ENCODE results near the gene MTG1.

MTG1 gene

DNA sequence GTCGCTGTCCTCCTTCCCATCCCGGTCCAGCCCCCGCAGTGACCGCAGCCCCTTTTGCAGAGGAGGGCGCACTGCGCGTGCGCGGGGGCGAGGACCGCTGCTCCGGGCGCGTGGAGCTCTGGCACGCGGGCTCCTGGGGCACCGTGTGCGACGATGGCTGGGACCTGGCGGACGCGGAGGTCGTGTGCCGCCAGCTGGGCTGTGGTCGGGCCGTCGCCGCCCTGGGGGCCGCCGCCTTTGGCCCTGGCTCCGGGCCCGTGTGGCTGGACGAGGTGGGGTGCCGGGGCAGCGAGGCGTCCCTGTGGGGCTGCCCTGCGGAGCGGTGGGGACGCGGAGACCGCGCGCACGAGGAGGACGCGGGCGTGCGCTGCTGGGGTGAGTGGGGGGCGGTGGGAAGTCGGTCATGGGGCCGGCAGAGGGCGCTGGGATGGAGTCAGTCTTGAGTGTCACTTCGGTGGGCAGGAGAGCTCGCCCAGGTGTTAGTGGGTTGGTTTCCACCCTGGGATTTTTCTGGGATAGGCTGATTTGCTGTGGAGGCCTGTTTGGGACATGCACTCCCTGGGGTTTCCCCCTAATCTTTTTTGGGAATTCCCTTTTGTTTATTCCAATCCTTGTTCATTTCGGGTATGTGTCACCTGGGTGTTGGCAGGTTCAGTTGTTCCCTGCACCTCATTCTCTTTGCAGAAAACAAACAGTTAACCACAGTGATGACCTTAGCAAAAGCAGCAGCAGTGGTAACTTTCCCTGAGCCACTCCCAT is 71.4 kb downstream of the MTG1 start:
- no peak for ATAC-seq
- TF ChIP-seq SNAI2 (CRISPR knock-in tag; IDR thresholded peaks at IDR 0.05): no peak
- TF ChIP-seq ZC3H10 (CRISPR knock-in tag; IDR thresholded peaks at IDR 0.05): no peak
- TF ChIP-seq GLIS3 (CRISPR knock-in tag; IDR thresholded peaks at IDR 0.05): no peak
- TF ChIP-seq POU6F1 (CRISPR knock-in tag; IDR thresholded peaks at IDR 0.05; ENCODE audit: borderline replicate concordance, low read depth): no peak
- no peak for TF ChIP-seq ISL1 (CRISPR knock-in tag; IDR thresholded peaks at IDR 0.05)
- no peak for TF ChIP-seq CSDC2 (CRISPR knock-in tag; IDR thresholded peaks at IDR 0.05)
- TF ChIP-seq ZNF8 (CRISPR knock-in tag; IDR thresholded peaks at IDR 0.05): no peak
- no peak for TF ChIP-seq ARNTL (CRISPR knock-in tag; IDR thresholded peaks at IDR 0.05; ENCODE audit: borderline replicate concordance, low read depth)
- no peak for TF ChIP-seq PPARA (CRISPR knock-in tag; IDR thresholded peaks at IDR 0.05; ENCODE audit: borderline replicate concordance)
- TF ChIP-seq ZFP30 (CRISPR knock-in tag; IDR thresholded peaks at IDR 0.05): no peak
- TF ChIP-seq PATZ1 (CRISPR knock-in tag; IDR thresholded peaks at IDR 0.05; ENCODE audit: borderline replicate concordance): no peak
- TF ChIP-seq RARB (CRISPR knock-in tag; IDR thresholded peaks at IDR 0.05): no peak
- no peak for TF ChIP-seq ZFP3 (CRISPR knock-in tag; IDR thresholded peaks at IDR 0.05)
- TF ChIP-seq TCF4 (CRISPR knock-in tag; IDR thresholded peaks at IDR 0.05; ENCODE audit: borderline replicate concordance): no peak

DNA sequence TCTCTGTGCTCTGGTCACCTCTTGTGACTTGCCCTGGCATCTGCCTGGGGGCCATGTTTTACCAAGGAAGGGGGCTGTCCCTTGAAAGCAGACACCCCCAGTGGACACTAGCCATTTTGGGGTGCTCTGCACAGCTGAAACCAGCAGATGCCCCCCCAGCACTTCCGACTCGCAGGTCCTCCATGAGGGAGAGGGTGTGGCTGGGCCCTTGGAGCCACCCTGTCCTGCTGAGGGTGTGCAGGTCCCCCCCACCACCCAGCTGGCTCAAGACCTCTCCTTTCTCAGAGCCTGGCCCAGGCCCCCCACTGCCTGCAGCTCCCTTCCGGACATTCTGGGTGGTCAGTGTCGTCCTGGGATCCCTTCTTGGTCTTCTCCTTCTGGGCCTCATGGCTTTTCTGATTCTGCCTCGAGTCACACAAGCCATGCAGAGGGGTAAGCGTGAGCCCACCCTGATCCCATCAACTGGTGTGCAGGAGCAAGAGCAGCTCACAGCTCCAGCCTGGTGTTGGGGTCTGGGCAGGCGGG is 72.1 kb downstream of the MTG1 start:
- no peak for TF ChIP-seq ZC3H10 (CRISPR knock-in tag; IDR thresholded peaks at IDR 0.05)
- no peak for TF ChIP-seq TCF4 (CRISPR knock-in tag; IDR thresholded peaks at IDR 0.05; ENCODE audit: borderline replicate concordance)
- no peak for TF ChIP-seq BACH2 (CRISPR knock-in tag; IDR thresholded peaks at IDR 0.05; ENCODE audit: borderline replicate concordance)
- TF ChIP-seq SNAI2 (CRISPR knock-in tag; IDR thresholded peaks at IDR 0.05): no peak
- TF ChIP-seq ZFP3 (CRISPR knock-in tag; IDR thresholded peaks at IDR 0.05): no peak
- TF ChIP-seq ZFP30 (CRISPR knock-in tag; IDR thresholded peaks at IDR 0.05): no peak
- no peak for TF ChIP-seq RARB (CRISPR knock-in tag; IDR thresholded peaks at IDR 0.05)
- TF ChIP-seq ZNF565 (CRISPR knock-in tag; conservative IDR thresholded peaks at IDR 0.05; ENCODE audit: low read depth): no peak
- TF ChIP-seq PATZ1 (CRISPR knock-in tag; IDR thresholded peaks at IDR 0.05; ENCODE audit: borderline replicate concordance): no peak
- TF ChIP-seq OSR1 (CRISPR knock-in tag; IDR thresholded peaks at IDR 0.05): no peak
- TF ChIP-seq, protein P1, sequence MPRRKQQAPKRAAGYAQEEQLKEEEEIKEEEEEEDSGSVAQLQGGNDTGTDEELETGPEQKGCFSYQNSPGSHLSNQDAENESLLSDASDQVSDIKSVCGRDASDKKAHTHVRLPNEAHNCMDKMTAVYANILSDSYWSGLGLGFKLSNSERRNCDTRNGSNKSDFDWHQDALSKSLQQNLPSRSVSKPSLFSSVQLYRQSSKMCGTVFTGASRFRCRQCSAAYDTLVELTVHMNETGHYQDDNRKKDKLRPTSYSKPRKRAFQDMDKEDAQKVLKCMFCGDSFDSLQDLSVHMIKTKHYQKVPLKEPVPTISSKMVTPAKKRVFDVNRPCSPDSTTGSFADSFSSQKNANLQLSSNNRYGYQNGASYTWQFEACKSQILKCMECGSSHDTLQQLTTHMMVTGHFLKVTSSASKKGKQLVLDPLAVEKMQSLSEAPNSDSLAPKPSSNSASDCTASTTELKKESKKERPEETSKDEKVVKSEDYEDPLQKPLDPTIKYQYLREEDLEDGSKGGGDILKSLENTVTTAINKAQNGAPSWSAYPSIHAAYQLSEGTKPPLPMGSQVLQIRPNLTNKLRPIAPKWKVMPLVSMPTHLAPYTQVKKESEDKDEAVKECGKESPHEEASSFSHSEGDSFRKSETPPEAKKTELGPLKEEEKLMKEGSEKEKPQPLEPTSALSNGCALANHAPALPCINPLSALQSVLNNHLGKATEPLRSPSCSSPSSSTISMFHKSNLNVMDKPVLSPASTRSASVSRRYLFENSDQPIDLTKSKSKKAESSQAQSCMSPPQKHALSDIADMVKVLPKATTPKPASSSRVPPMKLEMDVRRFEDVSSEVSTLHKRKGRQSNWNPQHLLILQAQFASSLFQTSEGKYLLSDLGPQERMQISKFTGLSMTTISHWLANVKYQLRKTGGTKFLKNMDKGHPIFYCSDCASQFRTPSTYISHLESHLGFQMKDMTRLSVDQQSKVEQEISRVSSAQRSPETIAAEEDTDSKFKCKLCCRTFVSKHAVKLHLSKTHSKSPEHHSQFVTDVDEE (CRISPR knock-in tag; IDR thresholded peaks at IDR 0.05): no peak
- no peak for TF ChIP-seq ZNF8 (CRISPR knock-in tag; IDR thresholded peaks at IDR 0.05)
- TF ChIP-seq ESRRG (CRISPR knock-in tag; IDR thresholded peaks at IDR 0.05): no peak
- TF ChIP-seq, protein P2, sequence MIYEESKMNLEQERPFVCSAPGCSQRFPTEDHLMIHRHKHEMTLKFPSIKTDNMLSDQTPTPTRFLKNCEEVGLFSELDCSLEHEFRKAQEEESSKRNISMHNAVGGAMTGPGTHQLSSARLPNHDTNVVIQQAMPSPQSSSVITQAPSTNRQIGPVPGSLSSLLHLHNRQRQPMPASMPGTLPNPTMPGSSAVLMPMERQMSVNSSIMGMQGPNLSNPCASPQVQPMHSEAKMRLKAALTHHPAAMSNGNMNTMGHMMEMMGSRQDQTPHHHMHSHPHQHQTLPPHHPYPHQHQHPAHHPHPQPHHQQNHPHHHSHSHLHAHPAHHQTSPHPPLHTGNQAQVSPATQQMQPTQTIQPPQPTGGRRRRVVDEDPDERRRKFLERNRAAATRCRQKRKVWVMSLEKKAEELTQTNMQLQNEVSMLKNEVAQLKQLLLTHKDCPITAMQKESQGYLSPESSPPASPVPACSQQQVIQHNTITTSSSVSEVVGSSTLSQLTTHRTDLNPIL (CRISPR knock-in tag; IDR thresholded peaks at IDR 0.05; ENCODE audit: low read depth): no peak
- no peak for TF ChIP-seq ARNTL (CRISPR knock-in tag; IDR thresholded peaks at IDR 0.05; ENCODE audit: borderline replicate concordance, low read depth)
- TF ChIP-seq CSRNP3 (CRISPR knock-in tag; IDR thresholded peaks at IDR 0.05): no peak
- no peak for TF ChIP-seq ISL1 (CRISPR knock-in tag; IDR thresholded peaks at IDR 0.05)
- ATAC-seq: no peak

All from SK-N-SH treated with all-trans-retinoic acid at 6 μM for 48 hours (cell line).